Hindlimb muscle (tissue), 1 donor: Measurements from ENCODE around the gene PCDH9. TPM values are rescaled to one million over a fixed set of nuclear protein-coding genes. Genes with fewer than 3 reads are reported as not detected.

Experiments used
- DNase-seq: peaks from one replicate; pipeline ENCODE4 v3.0.0-alpha.2; 2013
- polyA plus RNA-seq: library from polyadenylated mRNA; unstranded; fragments of 120-200 nt; gene quantifications from one replicate; pipeline ENCODE4 v1.2.1, GENCODE V29; 2013; ENCODE audit not compliant: insufficient read length

The PCDH9 gene
- polyA plus RNA-seq, 1 donor, result 2.0 TPM

- no peak for DNase-seq
These were observed 804.4 kb downstream of the PCDH9 start for GRCh38 chr13:66425741-66426140.

GRCh38 chr13:66424422-66424821 is 805.7 kb downstream of the PCDH9 start:
- DNase-seq, result no peak

GRCh38 chr13:66415444-66415843 is 814.7 kb downstream of the PCDH9 start:
- DNase-seq, result no peak

GRCh38 chr13:66414066-66414800 is 815.9 kb downstream of the PCDH9 start:
- no peak for DNase-seq

- DNase-seq, result no peak
These were observed 819.8 kb downstream of the PCDH9 start for GRCh38 chr13:66410314-66410713.

- no peak for DNase-seq
These were observed 820.6 kb downstream of the PCDH9 start for GRCh38 chr13:66409542-66409941.

GRCh38 chr13:66407128-66407527 is 823.0 kb downstream of the PCDH9 start:
- DNase-seq, result no peak

- DNase-seq, result no peak
These were observed 824.0 kb downstream of the PCDH9 start for GRCh38 chr13:66405908-66406802.

GRCh38 chr13:66402546-66402945 is 827.6 kb downstream of the PCDH9 start:
- DNase-seq, result no peak

- DNase-seq, result no peak
These were observed 828.1 kb downstream of the PCDH9 start for GRCh38 chr13:66402066-66402465.

GRCh38 chr13:66400292-66400691 is 829.8 kb downstream of the PCDH9 start:
- no peak for DNase-seq

GRCh38 chr13:66399873-66400272 is 830.3 kb downstream of the PCDH9 start:
- no peak for DNase-seq

- no peak for DNase-seq
These were observed 833.0 kb downstream of the PCDH9 start for GRCh38 chr13:66397133-66397532.

- no peak for DNase-seq
These were observed 838.8 kb downstream of the PCDH9 start for GRCh38 chr13:66391322-66391721.

GRCh38 chr13:66378894-66379293 is 851.2 kb downstream of the PCDH9 start:
- no peak for DNase-seq

- DNase-seq, result no peak
These were observed 852.6 kb downstream of the PCDH9 start for GRCh38 chr13:66377569-66377968.

- no peak for DNase-seq
These were observed 854.4 kb downstream of the PCDH9 start for GRCh38 chr13:66375756-66376155.

- no peak for DNase-seq
These were observed 860.5 kb downstream of the PCDH9 start for GRCh38 chr13:66369666-66370065.

GRCh38 chr13:66367356-66367755 is 862.8 kb downstream of the PCDH9 start:
- DNase-seq, result no peak

GRCh38 chr13:66365101-66365500 is 865.0 kb downstream of the PCDH9 start:
- no peak for DNase-seq

- DNase-seq, result no peak
These were observed 865.8 kb downstream of the PCDH9 start for GRCh38 chr13:66364346-66364745.

GRCh38 chr13:66362485-66362884 is 867.7 kb downstream of the PCDH9 start:
- no peak for DNase-seq

GRCh38 chr13:66359910-66360552 is 870.1 kb downstream of the PCDH9 start:
- DNase-seq, result no peak
